HEK293 (cell line): Measurements from ENCODE around the gene MEGF8.

ENCODE experiments used
- CTCF ChIA-PET: fragments of 350-600 bp; formaldehyde crosslinking; extraction: SDS; loops from one replicate; lab custom pipeline; 2021; ENCODE audit warnings: antibody characterized with exemption; lab: Yijun Ruan, JAX
- POLR2A ChIA-PET: fragments of 300-600 bp; formaldehyde crosslinking; extraction: SDS; loops from one replicate; lab custom pipeline; 2020; ENCODE audit warnings: antibody characterized with exemption, inconsistent platforms; lab: Yijun Ruan, JAX
- H3K27ac ChIP-seq: fragments of 200-500 bp; sonication (Bioruptor generic); 2 replicates; pipeline ENCODE4 v1.5.1; 2014; ENCODE audit warnings: low read depth, low read length, control low read depth, inconsistent platforms; ENCODE audit errors: extremely low read depth
- H3K36me3 ChIP-seq, 2 experiments: fragments of 200-500 bp in 1 of 2; sonication (Bioruptor generic) in 1 of 2; 1 replicate in 1 of 2; 2 replicates in 1 of 2; pipeline ENCODE4 v1.5.1; 2014 to 2017; ENCODE audit warnings: inconsistent platforms in 2 of 2, low read length in 2 of 2; ENCODE audit not compliant: control insufficient read depth in 2 of 2, insufficient read depth in 1 of 2
- H3K4me1 ChIP-seq: fragments of 200-500 bp; sonication (Bioruptor generic); 2 replicates; pipeline ENCODE4 v1.5.1; 2014; ENCODE audit warnings: mild to moderate bottlenecking, low read length, inconsistent platforms; ENCODE audit not compliant: control insufficient read depth, insufficient read depth
- H3K4me3 ChIP-seq: 2 replicates; pipeline ENCODE4 v1.5.1; 2011; ENCODE audit warnings: low read depth, mild to moderate bottlenecking, control low read depth, low read length, moderate library complexity
- H3K9me3 ChIP-seq: fragments of 200-500 bp; sonication (Bioruptor generic); 2 replicates; pipeline ENCODE4 v1.5.1; 2014; ENCODE audit warnings: low read depth, low read length, inconsistent platforms; ENCODE audit not compliant: control insufficient read depth, insufficient read depth
- KLF1 ChIP-seq: fragments of 450-650 bp; formaldehyde crosslinking; IDR thresholded peaks from 2 replicates; pipeline ENCODE4 v1.5.1; 2016; ENCODE audit warnings: missing biosample characterization, missing genetic modification characterization
- OSR2 ChIP-seq: fragments of 450-650 bp; formaldehyde crosslinking; IDR thresholded peaks from 2 replicates; pipeline ENCODE4 v1.5.1; 2016; ENCODE audit warnings: missing biosample characterization, missing genetic modification characterization
- PATZ1 ChIP-seq: fragments of 450-650 bp; formaldehyde crosslinking; IDR thresholded peaks from 2 replicates; pipeline ENCODE4 v1.5.1; 2016; ENCODE audit warnings: missing biosample characterization, missing genetic modification characterization
- PRDM1 ChIP-seq: fragments of 450-650 bp; formaldehyde crosslinking; IDR thresholded peaks from 2 replicates; pipeline ENCODE4; 2016; ENCODE audit warnings: missing biosample characterization, missing genetic modification characterization
- SP3 ChIP-seq: fragments of 450-650 bp; formaldehyde crosslinking; IDR thresholded peaks from 2 replicates; pipeline ENCODE4 v1.5.1; 2016; ENCODE audit warnings: missing biosample characterization, missing genetic modification characterization
- ZBTB11 ChIP-seq: fragments of 450-650 bp; formaldehyde crosslinking; conservative IDR thresholded peaks from 2 replicates; pipeline ENCODE4 v1.5.1; 2016; ENCODE audit warnings: low read depth, missing biosample characterization, missing genetic modification characterization
- ZBTB17 ChIP-seq: fragments of 450-650 bp; formaldehyde crosslinking; IDR thresholded peaks from 2 replicates; pipeline ENCODE4 v1.5.1; 2016; ENCODE audit warnings: missing biosample characterization, missing genetic modification characterization
- ZNF23 ChIP-seq: fragments of 450-650 bp; formaldehyde crosslinking; IDR thresholded peaks from 2 replicates; pipeline ENCODE4 v1.5.1; 2016; ENCODE audit warnings: missing biosample characterization, missing genetic modification characterization, borderline replicate concordance
- ZNF24 ChIP-seq: fragments of 450-650 bp; formaldehyde crosslinking; IDR thresholded peaks from 2 replicates; pipeline ENCODE4 v1.5.1; 2016; ENCODE audit warnings: missing biosample characterization, missing genetic modification characterization
- ZNF394 ChIP-seq: fragments of 450-650 bp; formaldehyde crosslinking; IDR thresholded peaks from 2 replicates; pipeline ENCODE4 v1.5.1; 2016; ENCODE audit warnings: missing biosample characterization, missing genetic modification characterization, mild to moderate bottlenecking, moderate library complexity, borderline replicate concordance
- ZNF513 ChIP-seq: fragments of 450-650 bp; IDR thresholded peaks from 2 replicates; pipeline ENCODE4 v1.5.1; 2018; ENCODE audit warnings: missing biosample characterization, missing genetic modification characterization
- ZNF518A ChIP-seq: fragments of 450-650 bp; formaldehyde crosslinking; conservative IDR thresholded peaks from 2 replicates; pipeline ENCODE4 v1.5.1; 2016; ENCODE audit warnings: low read depth, missing biosample characterization, missing genetic modification characterization
- ZNF645 ChIP-seq: fragments of 450-650 bp; formaldehyde crosslinking; IDR thresholded peaks from 2 replicates; pipeline ENCODE4; 2016; ENCODE audit warnings: missing biosample characterization, missing genetic modification characterization
- ZNF670 ChIP-seq: fragments of 450-650 bp; formaldehyde crosslinking; IDR thresholded peaks from 2 replicates; pipeline ENCODE4 v1.5.1; 2016; ENCODE audit warnings: missing biosample characterization, missing genetic modification characterization, low read depth

Gene MEGF8

GRCh38 chr19:42313840-42314755 is 11.3 kb upstream of the MEGF8 start (continued):
- TF ChIP-seq ZNF518A (tag by site-specific recombination) (no peak), ZNF23 (tag by site-specific recombination) (no peak), OSR2 (no peak), ZNF645 (tag by site-specific recombination) (no peak), ZNF670 (no peak)
- TF ChIP-seq, all 188 proteins: peak for 10

GRCh38 chr19:42315024-42315423 is 10.4 kb upstream of the MEGF8 start:
- ChIA-PET CTCF (interaction anchor here (0.6 to 0.9 kb wide), 3 partner anchors 19 to 1258 kb away, joined by 3 to 6 read pairs (median 3); no protein-coding TSS in a partner anchor), POLR2A (interaction anchor here (0.6 to 2.0 kb wide), 2 partner anchors 72 to 455 kb away, joined by 4 to 7 read pairs; no protein-coding TSS in a partner anchor)
- H3K9me3 ChIP-seq, result no peaks in the 10 kb centered on the region
- H3K4me1 ChIP-seq, result no peaks in the 10 kb centered on the region; the same call in 1 of the 2 replicates
- H3K27ac ChIP-seq, result no peak overlapping the region
- TF ChIP-seq ZNF513 (tag by site-specific recombination) (peak; percentile 95), SP3 (tag by site-specific recombination) (no peak)
- no peak overlapping the region for H3K4me3 ChIP-seq
- no peaks in the 10 kb centered on the region; a peak in 1 of 3 replicates for H3K36me3 ChIP-seq

- H3K4me3 ChIP-seq, result no peak overlapping the region
- no peak overlapping the region for H3K27ac ChIP-seq
- no peaks in the 10 kb centered on the region; a peak in 1 of 3 replicates for H3K36me3 ChIP-seq
- POLR2A ChIA-PET, result interaction anchor here (1.2 to 2.0 kb wide), 2 partner anchors 10 to 73 kb away, joined by 3 to 7 read pairs; no protein-coding TSS in a partner anchor
- CTCF ChIA-PET, result interaction anchor here (0.6 to 0.9 kb wide), 2 partner anchors 21 to 30 kb away, joined by 3 to 4 read pairs; no protein-coding TSS in a partner anchor
- no peaks in the 10 kb centered on the region for H3K9me3 ChIP-seq
- no peaks in the 10 kb centered on the region; the same call in 1 of the 2 replicates for H3K4me1 ChIP-seq
- TF ChIP-seq PATZ1 (tag by site-specific recombination) (peak; percentile 30; the same call in 1 of the 2 replicates), PRDM1 (tag by site-specific recombination) (peak; percentile 61), KLF1 (0 out of 2 replicates have a peak, but pooled peaks have one; percentile 15), ZBTB17 (tag by site-specific recombination) (peak; percentile 45), ZBTB11 (tag by site-specific recombination) (peak; percentile 82), ZNF394 (tag by site-specific recombination) (peak; percentile 56; the same call in 1 of the 2 replicates), ZNF24 (tag by site-specific recombination) (no peak)
These were observed 8.9 kb upstream of the MEGF8 start for GRCh38 chr19:42316223-42317211.
